ENCODE measurements around the gene KMO.

- TF ChIP-seq POLR2AphosphoS2 (IDR thresholded peaks at IDR 0.05; ENCODE audit: low read depth, low read length) (no peak), JUNB (CRISPR knock-in tag; IDR thresholded peaks at IDR 0.05; ENCODE audit: borderline replicate concordance) (no peak), SP4 (CRISPR knock-in tag; IDR thresholded peaks at IDR 0.05) (no peak), POLR2AphosphoS5 (IDR thresholded peaks at IDR 0.05; ENCODE audit: low read depth, low read length) (no peak), ZNF274 (CRISPR knock-in tag; IDR thresholded peaks at IDR 0.05) (no peak), TAF1 (CRISPR knock-in tag; IDR thresholded peaks at IDR 0.05) (no peak), SP2 (CRISPR knock-in tag; IDR thresholded peaks at IDR 0.05) (no peak), GMEB2 (CRISPR knock-in tag; IDR thresholded peaks at IDR 0.05; ENCODE audit: low read depth) (no peak)
These were observed 61.0 kb downstream of the KMO start for GRCh38 chr1:241593186-241593585.

Measured in HepG2 (cell line).